ENCODE results near the gene PLXNA4.
A peak's percentile ranks its signal among the peaks of the same experiment; 100 is the strongest.
"Not testable (repeated sequence)": the region's sequence is repeated elsewhere in the genome, so short reads cannot be mapped to it uniquely, and the experiment has no call there.

Gene PLXNA4

DNA sequence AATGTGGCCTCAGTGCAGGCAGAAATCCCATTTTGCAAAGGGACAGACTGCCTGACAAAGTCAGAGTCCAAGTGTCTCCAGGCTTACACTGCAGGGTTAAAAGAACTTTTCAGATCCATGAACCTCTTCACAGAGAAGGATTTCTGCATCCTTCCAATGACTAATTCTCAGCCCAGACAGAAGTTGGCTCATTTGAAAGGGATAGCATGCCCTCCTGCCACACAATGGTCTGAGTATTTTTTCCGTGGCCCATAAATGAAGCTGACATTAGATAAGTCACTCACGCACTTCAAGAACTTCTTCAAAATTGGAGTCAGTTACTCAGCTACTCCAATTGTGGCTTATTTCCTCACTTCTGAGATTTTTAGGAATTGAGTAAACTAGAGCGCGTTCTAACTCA lies 170.2 kb downstream of the PLXNA4 start:
- DNase-seq = no peak

DNA sequence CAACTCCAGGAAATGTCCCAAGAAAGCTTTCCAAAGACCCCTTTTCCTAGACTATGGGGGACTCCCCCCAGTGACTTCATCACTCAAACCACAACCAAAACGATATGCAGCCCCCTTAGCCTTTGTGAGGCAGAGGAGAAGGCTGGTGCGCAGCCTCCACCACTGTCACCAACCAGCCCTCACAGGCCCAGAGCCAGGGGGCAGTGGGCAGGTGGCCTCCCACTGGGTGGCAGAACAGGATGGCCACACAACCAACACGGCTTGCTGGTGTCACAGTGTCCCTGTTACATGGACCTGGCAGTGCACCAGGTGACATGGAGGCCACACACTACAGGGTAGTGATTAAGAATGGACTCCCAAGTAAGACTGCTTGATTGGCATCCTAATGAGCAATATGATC lies 172.0 kb downstream of the PLXNA4 start:
- no peak for DNase-seq

DNA sequence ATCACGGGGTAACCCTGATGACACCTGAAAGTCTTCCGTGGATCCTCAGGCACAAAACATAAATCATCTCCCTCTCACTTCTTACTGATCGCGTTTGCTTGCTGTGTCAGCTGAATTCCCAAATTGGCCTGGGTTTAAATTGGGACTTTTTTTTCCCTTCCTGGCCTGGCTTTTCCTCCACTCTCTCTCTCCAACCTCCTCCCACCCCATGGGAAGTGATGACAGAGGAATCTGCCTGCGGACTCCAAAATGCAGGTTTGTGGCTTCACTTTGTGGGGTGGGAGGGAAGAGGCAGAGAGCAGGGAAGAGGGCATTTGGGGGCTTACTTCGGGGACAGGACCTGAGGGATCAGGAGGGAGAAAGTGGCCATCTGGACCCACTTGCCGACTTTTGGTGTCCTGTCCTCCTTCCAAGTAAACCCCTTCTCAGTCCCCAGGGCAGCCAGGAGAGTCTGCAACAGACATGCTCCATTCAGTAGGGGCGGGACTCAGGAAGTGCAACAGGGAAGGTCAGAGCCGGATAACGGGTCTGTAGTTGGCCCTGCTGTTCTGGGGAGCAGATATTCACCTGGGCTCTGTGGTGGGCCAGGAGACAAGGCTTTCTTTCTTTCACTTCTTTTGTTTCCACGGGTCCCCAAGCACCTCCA lies 172.7 kb downstream of the PLXNA4 start:
- DNase-seq = no peak

DNA sequence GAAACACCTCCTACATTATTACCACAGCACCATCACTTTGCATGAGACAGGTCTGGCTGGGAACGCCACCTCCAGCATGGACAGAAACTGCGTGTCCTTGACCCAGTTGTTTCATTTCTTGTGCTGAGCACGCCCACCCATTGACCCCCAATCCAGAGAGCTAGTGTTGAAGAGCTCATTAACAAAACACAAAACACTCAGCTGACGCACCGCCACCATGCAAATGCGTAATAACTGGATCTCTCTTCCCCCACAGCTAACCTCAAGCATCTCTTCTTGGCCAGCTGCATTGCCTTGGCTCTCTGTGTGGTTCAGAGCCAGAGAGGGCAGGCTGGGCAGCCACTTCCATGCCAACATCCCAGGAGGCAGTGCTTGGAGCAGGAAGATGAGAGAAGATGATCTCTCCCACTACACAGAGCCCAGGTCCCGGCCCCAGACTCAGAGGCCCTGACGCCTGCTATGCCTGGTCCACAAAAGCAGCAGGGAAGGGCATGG lies 173.5 kb downstream of the PLXNA4 start:
- DNase-seq = no peak

DNA sequence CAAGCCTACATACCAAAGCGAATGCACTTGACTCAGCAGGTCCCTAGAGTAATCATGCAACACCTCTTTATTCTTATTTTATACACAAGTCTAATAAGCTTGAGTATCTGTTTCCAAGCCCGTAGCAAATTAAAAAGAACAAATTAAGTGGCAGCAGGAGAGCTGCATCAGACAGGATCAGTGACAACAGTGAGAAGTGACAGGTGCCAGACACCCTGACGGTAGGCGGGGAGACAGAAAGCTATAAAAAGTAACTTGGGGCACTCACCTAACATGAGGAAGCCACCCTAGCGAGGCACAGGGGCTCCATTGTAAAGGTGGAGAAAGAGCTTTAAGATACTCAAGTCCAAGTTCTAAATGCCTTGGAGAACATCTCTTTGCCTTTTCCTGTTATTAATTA lies 174.2 kb downstream of the PLXNA4 start:
- DNase-seq = no peak

DNA sequence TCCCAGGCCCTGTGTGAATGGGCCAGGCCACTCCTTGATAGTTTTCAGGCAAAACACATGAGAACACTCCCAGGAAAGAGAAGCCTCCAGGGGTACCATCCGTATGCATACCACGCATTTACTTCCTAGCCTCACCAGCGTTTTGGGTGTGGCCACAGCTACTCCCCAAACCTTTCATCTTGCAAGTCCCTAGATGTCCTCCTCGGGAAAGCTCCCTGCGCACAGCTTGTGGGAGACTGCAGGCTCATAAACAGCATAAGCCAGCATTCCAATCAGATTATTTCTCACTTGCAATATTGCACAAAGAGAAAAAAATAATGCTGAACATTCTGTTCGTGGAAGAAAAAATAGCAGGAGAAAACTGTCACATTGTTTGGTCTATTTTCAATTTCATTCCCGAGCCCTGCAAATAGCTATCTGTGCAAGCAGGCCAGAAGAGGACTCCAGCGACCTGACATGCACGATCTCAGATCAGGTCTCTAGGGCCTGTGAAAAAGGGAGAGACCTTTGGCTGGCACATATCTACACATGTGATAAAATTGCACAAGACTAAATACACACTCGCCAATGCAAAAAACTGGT lies 175.6 kb downstream of the PLXNA4 start:
- DNase-seq = no peak

DNA sequence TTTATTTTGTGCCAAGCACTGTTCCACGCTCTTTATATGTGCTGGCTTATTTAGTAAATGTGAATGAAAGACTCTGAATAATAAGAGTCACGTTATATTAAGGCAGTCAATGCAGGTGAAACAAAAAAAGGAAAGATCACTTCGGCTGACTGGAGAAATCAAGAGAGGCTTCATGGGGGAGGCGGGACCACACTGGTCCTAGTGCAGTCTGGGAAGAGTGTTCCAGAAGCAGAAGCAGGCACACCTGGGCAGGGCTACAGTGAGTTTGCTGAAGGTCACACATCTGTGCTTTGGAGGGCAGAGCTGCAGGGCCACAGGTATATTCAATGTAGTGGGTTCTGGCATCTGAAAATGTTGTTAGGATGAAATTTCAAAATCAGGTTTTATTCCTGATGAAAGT lies 176.9 kb downstream of the PLXNA4 start:
- no peak for DNase-seq

DNA sequence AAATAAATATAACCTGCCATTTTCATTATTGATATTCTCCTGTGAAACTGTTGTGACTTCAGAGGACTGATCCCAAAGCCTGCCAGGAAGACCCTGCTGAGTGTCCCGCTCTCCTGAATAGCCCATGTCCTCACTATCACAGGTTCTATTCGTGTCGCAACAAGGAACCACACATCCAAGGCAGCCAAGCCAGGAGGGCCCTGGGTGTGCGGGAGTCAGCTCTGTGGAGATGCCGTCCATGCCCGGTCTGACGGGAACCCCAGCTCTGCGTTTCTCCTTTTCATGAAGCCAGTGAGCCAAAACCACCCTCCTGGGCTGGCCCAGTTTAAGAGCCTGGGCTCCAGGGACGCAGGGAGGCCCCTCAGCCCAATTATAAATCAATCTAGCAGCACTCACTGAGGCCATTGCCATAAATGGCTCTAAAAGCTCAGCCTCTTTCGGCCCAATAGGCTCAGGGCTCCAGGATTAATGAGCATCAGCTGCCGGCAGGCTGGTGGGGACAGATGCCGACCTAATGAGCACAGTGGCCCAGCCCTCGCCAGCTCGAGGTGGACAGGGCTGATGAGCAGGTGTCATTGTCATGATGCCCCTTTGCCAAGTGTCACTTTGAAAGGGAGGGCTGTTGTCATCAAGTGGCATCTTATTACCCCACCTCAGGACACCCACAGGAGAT lies 177.9 kb downstream of the PLXNA4 start:
- DNase-seq = no peak

DNA sequence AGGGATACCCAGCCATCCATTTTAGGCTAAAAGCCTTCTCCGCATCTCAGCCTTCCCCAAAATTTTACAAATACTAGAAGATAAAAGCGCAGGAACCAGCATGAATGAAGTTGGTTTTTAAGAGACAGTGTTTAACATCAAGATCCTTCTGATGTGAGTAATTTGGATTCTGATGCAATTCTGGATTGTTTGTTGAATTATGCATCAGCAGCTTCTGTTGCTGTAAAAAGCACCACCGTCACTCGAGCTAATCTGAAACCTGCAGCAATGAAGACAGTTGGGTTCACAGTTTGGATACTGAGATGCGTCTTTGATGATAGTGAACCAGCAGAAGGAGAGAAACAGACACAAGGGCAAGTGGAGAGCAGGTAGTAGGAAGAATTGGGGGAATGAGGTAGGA lies 179.2 kb downstream of the PLXNA4 start:
- peak; percentile 20 for DNase-seq

DNA sequence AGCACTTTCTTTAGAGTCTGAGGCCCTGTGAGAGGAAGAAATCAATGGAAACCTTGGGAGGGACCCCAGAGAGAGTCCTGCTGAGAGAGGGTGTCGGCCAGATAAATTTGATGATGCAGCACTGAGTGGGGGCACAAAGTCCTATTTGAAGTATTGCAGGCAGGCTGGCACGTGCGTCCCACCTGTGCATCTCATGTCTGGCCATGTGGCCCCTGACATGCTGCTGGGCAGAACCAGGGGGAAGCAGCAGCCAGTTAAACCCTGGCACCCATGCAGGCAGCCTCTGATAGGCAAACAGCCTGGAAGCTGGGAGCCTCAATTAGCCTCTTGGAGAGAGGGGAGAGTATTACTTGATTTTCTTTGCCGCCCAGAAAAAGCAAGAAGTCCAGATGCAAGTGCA lies 180.9 kb downstream of the PLXNA4 start:
- DNase-seq = no peak

DNA sequence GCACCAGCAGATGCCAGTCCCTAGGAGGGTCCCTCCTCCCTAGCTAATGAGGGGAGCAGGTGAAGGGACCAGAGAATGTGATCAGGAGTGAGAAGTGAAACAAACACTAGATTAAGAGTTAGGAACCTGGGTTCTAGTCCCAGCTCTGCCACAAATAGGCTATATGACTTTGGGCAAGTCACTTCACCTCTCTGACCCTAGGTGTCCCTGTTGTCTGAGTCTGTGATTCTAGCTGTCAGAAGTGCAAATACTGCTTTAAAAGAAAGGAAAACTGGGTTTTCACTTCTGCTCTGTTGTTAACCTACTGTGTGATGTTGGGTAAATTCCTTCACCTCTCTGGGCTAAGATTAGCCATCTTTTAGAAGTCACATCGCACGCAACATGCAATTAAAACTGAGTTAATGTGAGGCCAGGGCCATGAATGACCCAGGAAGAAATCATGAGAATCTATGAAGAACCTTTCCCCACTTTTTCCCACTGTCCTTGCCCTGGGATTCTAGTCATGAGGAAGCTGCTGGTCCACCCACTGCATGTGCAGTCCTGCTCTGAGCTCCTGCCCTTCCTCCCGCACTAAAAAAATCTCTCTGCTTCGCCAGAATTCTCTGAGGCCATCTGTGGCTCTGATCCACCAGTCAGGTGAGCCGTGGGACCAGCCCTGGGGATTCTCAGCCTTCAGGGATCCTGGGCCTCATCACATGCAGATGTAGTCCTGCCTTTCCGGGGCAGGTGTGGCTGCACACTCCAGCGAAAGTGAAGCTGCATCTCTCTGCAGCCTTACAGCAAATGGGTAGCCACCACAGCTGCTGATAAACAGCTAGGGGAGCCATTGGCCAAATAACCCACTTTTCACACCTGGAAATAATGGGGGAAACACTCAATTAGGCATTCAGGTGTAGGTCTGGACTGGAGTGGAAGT lies 181.7 kb downstream of the PLXNA4 start:
- DNase-seq = peak; percentile 35

DNA sequence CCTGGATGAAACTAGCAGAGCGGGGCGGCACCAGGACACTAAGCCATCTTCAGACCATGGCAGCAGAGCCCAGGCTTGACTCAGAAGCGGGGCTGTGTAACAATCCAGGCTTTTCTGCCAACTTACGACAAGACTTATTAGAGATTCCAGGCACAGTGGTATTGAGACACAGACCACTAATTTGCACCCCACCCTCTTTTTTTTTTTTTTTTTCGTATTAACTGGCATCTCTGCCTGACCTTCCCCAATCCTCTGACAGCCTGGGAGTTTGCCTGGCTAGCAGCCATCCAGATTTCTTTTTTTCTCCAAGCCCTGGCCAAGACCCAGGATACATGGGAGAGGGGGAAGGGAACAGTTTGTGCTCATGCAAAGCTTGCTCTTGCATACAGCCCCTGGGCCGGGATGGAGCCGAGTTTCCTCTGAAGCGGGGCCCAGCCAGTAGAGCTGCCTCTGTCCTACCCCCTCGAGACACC lies 182.4 kb downstream of the PLXNA4 start:
- peak; percentile 26 for DNase-seq

DNA sequence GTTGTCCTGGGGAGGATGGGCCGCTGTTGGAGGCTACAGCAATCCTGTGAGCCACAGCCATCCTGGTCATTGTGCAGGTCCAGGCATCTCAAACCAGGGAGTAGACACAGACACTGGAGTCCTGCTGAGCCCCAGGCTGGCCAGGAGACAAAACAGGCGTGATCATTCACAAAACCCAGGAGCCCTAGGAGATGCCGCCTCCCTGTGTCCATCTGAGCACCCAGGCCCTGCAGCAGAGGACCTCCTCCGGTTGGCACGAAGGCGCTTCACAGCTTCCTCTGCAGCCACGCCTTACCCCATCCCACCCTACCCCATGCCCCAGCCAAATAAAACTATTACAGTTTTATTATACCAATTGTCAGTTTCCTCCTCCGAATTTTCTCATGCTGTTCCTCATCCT lies 183.6 kb downstream of the PLXNA4 start:
- DNase-seq = no peak

DNA sequence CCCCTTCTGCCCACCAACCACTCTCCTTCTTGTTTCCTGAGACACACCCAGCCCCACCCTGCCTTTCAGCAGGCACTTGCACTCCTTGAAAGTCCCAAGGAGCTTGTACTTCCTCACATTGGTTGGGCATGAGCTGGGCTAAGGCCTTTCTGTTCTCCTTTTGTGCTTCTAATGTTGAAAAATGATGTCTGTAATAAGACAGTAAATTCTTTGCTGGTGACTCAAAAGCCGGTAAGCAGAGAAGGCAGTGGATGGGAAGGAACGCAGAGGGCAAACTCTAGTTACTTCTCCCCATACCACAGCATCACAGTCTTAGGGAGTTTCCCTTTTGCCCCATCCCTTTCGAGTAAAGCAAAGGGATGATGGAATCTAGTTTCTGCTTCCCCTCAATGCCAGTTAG lies 185.6 kb downstream of the PLXNA4 start:
- peak; percentile 87 for DNase-seq

DNA sequence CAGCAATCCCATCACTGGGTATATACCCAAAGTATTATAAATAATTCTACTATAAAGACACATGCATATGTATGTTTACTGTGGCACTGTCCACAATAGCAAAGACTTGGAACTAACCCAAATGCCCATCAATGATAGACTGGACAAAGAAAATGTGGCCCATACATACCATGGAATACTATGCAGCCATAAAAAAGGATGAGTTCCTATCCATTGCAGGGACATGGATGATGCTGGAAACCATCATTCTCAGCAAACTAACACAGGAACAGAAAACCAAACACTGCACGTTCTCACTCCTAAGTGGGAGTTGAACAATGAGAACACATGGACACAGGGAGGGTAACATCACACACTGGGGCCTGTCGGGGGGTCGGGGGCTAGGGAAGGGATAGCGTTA lies 186.2 kb downstream of the PLXNA4 start:
- DNase-seq = not testable (repeated sequence)

DNA sequence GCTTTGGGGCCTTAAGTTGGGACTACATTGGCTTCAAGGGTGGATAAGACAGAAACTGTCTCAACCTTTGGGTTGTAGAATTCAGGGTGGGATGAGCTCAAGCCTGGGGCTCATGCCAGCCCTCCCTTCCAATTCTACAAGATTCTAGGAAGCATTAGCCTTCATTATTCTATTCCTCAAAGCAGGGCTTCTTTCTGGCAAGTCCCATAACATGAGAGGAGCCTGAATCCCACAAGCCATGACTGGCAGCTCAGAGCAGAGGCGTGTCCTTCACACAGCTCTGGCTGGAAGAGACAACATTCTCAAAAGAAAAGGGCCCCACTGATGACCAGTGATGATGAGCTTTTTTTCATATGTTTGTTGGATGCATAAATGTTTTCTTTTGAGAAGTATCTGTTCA lies 187.6 kb downstream of the PLXNA4 start:
- DNase-seq = no peak

DNA sequence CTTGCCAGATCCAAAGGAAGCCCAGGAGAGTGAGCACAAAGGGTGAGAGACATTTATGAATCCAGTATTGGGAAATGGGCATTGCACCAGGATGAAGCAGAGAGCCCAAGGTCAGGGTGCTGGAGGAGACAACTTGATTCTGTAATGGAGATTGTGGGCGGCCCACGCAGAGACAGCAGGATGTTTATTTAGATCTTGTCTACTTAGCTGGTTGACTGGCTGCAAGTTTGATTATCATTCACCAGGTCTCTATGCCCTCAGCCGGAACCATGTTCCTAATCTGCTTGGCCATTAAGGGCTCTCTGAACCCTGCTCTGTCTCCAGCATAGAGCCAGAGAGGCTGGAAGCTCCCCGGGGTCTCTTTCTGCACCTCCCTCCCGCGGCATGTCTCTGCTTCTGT lies 188.7 kb downstream of the PLXNA4 start:
- DNase-seq = no peak

DNA sequence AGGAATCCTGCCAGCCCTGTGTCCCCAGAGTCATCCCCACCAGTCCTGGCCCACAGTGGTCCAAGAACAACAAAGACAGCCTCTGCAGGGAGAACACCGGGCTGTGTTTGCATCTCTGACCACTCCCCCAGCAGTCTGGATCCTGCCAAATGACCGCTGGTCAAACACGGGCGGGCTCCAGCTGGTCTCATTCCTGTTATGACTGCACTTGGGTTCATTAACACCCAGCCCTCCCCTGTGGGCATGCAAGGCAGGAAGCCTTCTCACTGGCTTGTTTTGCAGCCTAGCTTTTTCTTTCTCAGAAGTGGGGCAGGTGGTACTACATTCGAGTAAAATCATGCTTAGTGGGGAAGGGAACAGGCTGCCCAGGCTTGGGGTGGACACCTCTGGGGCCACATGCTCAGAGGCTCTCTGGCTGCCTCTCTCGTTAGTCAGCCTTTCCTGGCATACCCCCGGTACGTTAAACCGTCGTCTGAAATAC lies 190.0 kb downstream of the PLXNA4 start:
- DNase-seq = no peak

DNA sequence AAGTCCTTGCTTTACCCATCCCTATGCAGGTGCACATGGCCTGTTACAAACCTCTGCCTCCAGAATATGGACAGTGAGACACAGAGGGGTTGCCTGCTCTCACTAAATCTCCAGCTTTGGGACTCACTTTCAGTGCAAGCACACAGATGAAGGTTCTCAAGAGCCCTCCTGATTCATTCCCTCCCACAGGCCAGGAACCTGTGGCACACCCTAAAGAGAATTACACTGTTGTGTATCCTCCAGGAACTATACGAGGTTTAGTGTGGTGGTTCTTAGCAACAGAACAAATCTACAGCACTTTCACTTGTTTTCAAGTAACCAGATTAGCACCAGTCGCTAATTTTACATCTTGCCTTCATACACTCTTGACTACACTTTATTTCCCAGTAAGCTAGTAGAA lies 192.3 kb downstream of the PLXNA4 start:
- no peak for DNase-seq

DNA sequence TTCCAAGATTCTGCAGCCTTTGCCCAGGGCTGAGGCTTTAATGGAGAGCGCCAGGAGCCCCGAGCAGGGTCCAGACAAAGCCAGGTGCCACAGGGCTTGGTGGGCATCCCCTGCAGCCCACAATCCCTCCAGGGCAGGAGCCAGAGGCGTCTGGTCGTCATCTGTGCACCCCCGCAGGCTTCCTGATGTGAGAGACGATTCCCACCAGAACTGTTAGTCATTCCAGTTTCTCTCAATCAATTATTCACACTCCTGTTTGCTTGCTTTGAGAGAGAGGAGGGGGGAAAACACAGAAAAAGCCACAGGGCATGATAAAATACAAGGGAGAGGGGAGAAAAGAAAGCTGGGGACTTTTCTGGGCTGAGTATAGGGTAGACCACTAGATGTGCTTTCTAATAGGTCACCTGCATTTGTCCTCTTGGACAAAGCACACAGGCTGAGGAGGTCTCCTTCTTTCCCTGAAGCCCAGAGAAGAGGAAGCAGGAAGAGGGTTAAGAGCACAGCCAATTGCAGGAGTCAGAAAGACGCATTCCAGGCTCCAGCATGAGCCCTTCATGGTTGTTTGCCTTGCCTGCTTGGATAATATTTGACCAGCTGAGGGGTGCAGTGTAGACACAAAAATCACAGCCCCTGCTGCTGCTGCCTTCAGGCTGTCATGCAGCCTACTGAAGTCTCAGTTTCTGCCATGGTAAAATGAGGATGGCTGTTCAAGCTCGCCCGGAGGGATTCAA lies 194.4 kb downstream of the PLXNA4 start:
- DNase-seq = no peak

DNA sequence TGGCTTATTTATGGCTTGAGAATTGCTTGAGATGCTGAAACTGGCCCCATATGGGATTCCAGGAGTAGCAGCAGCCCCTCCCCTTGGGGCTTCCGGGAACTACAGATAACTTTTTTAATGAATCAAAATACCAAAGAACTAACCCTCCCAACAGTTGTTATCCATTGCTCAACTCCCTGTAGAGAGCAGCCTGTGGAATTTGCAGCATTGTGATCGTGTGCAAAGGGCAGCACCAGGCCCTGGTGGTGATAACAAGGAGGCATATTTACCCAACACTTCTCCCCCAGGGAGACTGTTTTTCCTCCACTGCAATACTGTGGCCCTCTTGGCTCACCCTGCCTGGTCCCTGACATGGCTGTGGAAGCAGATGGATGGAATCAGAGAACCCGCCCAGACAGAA lies 196.2 kb downstream of the PLXNA4 start:
- no peak for DNase-seq

DNA sequence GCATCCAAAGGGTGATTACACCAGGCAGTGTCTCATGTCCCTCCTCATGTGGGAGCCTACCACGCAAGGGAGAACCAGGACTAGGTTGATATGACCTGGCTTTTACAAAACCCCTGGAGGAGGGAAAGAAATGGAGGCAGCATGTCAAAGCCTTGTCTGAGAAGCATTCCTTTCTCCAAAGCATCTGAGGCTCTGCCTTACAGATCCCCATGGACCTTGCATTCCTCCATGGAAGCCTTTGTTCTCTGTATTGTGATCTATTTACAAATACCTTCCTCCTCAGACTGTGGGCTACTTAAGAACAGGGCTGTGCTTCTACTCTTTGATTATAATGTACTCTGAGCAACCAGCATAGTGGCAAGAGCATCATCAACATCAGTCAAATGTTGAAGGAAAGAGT lies 197.0 kb downstream of the PLXNA4 start:
- no peak for DNase-seq
